ENCODE measurements around the gene PPP1R37.
"Not testable (repeated sequence)": the region's sequence is repeated elsewhere in the genome, so short reads cannot be mapped to it uniquely, and the experiment has no call there.

The PPP1R37 gene

DNA sequence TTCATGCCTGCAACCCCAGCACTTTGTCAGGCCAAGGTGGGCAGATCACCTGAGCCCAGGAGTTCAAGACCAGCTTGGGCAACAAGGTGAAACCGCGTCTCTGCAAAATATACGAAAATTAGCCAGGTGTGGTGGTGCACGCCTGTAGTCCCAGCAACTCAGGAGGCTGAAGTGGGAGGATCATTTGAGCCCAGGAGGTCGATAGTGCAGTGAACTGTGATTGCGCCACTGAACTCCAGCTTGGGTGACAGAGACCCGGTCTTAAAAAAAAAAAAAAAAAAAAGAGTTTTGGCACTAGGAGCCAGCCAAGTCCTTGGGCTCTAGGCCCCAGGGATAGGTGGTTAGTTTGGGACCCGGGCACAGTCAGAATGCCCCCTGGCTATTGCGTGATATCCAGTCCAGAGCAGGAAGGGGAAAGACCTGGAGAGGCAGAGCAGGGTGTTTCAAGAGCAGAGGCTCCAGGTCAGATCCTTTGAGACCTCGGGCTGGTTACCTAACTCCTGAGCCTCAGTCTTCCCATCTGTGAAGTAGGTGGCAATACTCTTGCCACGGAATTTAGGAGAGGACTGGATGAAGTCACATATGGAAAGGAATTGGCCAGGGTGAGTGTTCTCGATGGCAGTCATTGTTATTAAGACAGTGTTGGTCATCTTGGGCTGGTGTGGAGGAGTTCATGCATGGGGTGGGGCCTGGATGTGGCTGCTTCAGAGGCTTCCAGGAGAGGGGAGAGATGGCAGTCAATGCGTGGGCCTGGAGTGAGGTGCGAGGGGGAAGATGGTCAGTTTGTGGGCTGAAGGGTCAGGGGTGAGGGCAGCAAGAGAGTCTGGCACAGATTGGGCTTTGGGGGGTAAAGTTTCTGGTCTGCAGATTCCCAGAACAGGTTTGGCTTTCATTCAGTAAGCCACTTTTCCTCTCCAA is 2.8 kb downstream of the PPP1R37 start:
- no peak for DNase-seq (ENCODE audit: low spot score)

DNA sequence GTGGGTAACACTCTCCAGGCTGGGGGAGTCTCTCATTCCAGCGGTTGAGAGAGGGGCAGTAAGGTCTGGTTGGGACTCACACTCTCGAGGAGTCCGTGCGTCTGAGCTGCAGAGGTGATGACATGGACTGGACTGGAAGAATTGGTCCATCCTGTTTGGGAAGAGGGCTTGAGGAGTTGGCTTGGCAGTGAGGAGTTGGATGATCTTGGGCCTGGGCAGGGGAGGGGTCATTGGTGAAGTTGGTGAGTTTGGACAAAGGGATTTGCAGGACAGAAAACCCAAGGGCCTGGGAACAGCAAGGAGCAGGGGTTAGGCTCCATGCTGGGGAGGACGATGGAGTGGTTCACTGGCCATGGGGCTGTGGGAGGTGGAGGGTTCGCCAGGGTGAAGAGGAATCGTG is 3.7 kb downstream of the PPP1R37 start:
- no peak for DNase-seq (ENCODE audit: low spot score)

DNA sequence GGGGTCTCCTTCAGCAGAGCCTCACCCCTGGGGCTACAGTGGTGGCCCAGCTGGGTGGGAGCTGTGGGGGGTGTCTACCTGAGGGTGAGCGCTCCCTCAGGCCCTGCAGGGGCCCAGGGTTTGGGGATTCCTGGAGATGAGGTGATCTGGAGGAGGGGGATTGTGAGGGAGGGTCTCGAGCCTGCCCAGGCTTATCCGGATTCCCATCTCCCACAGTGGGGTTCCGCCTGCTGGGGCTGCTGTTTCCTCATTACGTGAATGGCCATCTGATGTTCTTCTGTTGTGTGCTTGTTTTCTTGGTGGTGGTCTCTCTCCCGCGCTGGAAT is 4.4 kb downstream of the PPP1R37 start:
- no peak for DNase-seq (ENCODE audit: low spot score)

DNA sequence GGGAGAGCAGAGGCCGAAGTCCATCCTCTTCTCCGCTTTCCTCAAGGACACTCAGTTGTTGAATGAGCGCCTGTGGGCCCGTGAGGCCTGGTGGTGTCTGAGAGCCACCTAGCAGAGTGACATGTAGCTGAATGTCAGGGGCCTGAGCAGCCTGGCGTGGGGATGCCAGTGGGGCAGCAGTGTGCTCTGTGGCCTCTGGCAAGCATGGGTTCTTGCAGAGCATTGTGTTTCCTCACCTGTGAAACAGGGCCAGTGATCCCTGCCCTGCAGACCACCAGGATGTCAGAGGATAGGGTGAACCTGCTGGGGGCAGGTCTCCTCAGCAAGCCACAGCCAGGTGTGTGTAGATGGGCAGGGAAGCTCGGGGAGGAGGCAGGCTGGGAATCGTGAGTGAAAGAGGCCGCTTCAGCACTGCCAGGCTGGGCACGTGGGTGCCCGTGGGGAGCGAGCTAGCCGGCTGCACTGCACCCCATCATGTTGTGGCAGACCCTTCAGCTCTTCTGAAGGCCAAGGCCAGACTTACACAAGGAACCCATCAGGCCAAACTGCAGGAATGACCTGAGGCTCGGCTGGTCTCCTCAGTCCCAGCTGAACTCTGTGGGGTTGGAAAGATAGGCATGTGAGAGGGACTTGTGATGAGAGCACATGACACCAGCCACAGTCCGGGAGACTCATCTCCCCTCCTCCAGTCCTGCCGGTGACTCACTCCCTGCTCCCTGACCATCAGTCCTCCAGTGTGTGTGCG is 5.0 kb downstream of the PPP1R37 start:
- no peak for DNase-seq (ENCODE audit: low spot score)

DNA sequence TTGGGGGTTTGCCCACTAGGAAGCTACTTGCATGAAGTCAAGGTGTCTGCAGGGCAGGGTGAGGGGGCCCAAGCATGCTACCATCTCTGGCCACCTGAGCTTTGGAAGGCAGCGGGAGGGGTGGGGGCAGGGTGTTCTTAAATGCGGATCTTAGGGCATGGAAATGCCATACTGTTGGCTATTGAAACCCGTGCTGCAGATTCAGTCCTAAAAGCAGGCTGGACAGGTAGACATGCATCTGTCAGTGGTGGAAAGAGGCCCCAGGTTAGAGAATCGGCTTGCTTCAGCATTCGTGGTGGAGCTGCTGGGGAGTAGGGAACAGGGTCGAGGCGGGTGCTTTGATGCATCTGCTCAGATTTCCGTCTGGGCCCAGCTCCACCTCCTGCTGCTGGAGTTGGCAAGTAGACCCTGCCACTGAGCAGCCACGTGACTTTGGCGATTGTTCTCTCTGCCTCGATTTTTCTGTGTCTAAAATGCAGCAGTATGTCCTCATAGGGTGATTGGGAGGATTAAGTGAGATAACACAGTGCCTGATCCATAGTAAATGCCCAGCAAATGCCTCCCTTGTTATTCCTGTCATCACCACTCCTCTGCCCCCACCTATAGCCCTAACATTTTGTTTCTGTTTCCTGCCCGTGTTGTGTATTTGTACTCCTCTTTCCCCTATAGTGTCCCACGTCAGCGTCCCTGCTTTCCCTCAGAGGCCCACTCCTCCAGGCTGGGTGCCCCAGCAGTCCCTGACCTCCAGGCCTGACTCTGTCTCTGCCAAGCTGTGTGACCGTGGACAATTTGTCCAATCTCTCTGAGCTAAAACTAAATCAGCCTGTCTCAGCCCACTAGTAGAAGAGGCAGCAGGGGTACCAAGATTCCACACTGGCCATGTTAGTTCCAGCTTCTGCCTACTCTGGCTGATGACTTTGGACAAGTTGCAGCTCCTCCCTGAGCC is 5.8 kb downstream of the PPP1R37 start:
- DNase-seq (ENCODE audit: low spot score) = no peak

DNA sequence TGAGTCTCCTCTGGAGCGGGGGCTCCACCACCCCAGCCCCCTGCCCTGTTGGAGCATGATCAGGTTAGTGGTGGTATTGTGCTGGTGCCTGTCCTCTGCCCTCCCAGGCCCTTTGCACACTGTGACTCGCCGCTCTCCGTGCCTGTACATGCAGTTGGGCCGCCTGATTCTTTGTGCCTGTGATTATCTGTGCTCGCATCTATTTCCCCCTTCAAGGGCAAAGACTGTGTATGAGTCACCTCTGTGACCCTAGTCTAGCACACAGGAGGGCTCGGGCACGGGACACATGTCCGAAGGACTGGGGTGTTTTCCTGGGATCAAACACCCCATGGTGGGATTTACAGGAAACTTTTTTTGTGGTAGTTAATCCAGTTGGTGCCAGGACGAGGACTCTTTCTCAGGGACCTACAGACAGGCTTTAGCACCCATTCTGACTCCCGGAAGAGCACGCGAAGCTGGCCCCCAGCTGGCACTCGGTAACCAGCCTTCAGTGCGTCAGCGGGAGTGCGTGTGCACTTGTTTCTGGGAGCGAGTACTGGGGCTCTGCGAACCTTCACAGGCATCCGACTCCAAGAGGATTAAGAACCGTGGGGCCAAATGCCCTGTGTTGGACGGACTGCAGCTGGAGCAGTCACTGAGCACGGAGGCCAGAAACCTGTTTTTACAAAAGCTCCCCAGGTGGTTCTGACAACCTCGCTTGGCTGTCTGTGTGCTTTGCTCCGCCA is 6.7 kb downstream of the PPP1R37 start:
- DNase-seq (ENCODE audit: low spot score) = no peak

DNA sequence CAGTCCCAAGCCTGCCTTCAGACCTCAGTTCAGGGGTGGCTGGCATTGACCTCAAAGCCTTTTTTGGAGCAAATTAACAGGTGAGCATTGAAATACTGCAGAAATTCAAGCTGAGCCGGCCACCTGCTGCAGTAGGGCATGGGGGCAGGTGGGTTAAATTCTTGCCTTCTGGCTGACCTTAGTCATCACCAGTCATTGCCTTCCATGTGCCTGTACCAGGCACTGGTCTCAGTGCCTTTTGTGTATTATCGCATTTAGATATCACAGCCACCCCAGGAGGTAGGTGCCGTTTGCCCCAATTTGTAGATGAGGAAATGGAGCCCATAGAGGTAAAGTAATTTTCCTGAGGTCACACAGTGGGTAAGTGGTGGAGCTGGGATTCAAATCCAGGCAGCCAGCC is 7.2 kb downstream of the PPP1R37 start:
- DNase-seq (ENCODE audit: low spot score) = no peak

DNA sequence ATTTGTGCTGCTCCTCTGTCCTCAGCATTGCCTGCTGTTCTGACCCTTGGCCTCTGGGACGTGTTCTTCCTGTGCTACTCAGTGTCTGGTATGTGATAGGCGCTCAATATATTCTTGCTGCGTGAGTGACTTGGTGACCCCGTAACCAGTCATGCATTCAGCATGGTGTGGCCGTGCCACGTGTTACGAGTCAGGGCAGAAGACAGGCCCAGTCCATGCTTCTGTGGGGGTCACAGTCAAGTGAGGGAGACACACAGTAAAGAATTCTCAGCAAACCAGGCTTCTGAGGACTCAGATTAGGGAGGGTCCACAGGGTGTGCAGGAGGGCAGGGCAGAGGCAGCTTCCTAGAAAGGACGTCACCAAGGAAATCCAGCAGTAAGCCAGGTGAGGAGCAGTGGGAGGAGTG is 7.9 kb downstream of the PPP1R37 start:
- no peak for DNase-seq (ENCODE audit: low spot score)

DNA sequence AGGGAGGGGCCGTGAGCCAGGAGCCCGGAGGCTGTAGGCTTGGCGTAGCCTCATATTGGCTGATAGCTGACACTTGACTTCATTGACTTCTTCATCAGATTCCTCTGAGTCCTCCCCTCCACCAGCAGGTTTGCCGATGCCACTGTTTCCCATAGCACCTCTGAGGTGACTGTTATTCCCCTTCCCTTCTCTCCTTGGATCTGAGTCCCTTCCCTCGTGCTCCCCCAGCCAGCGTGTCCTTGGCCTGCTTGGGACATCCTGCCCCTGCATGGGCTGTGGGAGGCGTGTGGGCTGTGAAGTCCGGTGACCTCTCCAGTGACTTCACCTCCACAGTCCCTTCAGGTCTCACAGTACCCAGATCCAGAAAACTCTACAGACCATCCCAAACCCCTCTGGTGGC is 8.8 kb downstream of the PPP1R37 start:
- no peak for DNase-seq (ENCODE audit: low spot score)

DNA sequence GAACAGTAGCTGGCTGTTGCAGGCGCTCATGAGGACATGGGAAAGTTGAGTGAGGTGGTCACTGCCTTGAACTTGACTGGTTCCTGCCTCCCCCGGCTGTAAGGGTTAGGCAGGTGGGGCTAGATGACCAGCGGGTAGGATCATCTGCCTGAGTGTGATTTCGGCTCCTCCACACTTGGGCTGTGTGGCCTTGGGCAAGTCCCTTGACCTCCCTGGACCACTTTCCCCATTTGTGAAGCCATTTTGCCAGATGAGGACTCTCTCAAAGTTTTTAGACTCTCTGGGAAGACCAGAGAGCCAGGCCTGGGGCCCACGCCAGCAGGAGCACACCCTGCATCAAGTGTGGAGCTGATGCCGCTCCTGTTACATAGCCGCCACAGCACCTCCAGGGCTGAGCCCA is 9.5 kb downstream of the PPP1R37 start:
- no peak for DNase-seq (ENCODE audit: low spot score)

DNA sequence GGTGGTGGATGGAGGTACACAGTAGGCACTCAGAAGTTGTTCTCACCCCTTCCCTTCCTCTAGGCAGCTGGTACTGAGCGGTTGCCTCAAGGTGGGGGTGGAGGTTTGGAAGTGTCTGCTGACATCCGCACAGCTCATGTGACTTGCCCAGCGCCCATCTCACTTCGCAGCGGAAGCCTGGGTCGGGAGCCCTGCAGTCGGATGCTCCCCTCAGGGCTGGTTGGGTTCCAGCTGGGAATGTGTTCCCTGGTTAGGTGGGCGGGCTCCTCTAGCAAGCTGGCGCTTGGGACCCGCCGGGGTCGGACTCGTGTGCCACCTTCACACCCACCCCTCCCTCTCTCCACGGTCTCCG is 10.2 kb downstream of the PPP1R37 start:
- no peak for DNase-seq (ENCODE audit: low spot score)

DNA sequence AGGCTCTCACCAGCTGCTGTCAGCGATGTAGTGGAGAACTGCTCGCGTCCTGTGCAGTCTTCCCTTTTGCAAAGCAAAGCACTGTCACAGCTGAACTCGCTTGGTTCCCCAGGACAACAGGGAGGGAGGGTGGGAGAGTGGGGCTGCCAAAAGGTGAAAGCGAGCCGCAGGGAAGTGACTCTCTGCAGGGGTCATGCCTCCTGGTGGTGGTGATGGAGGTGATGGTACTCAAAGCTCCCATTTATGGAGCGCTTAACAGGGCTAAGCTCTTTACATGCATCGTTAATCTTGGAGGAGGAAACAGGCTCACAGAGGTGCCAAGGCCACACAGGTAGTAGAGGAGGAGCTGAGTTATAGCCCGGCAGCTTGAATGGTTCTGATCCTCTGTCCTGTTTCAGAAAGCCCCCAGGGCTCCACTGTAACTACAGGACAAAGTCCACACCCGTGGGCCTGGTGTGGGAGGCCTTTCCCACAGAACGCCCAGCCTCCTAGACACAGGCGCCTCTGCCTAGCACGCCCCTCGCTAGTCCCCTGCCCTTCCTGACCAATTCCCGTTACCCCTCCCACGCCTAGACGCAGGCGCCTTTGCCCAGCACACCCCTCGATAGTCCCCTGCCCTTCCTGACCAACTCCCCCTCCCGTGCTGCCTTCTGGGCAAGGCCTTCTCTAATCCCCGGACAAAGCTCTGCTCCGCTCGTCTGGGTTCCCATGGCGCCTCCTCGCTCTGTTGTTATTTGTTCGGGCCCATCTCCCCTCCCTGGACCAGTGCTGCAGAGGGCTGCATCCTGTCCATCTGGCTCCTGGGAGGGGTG is 10.7 kb downstream of the PPP1R37 start:
- peak; percentile 22 for DNase-seq (ENCODE audit: low spot score)

DNA sequence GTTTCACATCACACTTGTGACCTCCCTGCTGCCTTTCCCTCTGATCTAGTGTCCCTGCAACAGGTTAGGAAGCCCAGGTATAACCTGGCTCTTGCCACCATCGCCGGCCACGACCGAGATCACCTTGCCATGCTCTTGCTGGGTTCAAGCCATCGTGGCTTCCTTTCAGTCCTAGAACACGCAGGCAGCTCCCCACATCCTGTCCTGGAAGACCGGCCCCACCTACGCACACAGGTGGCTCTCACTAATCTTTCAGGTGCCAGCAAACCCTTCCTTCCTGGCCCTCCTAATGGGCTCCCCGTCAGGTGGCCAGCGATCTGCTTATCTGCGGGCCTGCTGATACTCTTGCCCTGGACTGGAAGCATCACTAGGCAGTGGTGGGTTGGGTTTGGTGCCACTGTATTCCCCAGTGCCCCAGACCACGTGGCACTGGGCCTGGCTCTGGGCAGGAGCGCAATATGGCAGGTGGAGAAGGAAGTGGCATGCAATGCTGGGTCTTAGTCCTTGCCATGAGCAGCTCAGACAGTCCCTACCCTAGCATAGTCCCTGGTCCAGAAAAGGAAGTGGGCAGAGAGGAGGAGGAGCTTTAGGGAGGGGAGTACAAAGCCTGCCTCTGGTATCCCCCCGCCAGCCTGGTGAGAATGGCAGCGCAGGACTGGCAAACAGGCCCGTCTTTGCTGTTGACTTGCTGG is 11.8 kb downstream of the PPP1R37 start:
- DNase-seq (ENCODE audit: low spot score) = no peak

DNA sequence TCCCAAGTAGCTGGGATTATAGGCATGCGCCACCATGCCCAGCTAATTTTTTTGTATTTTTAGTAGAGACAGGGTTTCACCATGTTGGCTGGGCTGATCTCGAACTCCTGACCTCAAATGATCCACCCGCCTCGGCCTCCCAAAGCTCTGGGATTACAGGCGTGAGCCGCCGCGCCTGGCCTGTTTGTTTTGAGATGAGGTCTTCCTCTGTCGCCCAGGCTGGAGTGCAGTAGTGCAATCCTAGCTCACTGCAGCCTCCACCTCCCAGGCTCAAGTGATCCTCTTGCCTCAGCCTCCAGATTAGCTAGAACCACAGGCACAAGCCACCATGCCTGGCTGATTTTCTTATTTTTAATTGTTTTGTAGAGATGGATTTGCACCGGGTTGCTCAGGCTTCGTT is 13.4 kb downstream of the PPP1R37 start:
- not testable (repeated sequence) for DNase-seq (ENCODE audit: low spot score)

DNA sequence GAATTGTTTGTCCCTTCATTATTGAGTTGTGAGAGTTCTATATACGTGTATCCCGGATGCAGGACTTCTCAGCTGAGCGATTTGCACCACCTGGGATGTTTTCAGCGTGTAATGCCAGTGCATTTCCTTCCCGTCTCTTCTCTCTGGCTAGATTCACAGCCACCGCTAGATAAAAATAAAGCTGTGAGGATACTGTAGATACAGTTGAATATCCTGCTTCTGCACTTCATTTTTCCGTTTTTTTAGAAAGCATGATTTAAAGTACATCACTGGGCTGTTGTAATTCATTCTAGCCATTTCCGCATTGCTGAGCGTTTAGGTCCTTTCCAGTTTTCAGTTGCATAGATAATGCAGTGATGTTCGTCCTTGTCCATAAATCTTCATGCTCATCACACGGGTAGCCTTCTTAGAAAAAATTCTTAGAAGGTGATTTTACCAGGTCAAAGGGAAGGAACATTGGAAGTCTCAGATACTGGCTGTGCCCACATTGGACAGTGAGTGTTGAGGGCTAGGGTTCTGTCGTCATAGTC is 14.7 kb downstream of the PPP1R37 start:
- no peak for DNase-seq (ENCODE audit: low spot score)

DNA sequence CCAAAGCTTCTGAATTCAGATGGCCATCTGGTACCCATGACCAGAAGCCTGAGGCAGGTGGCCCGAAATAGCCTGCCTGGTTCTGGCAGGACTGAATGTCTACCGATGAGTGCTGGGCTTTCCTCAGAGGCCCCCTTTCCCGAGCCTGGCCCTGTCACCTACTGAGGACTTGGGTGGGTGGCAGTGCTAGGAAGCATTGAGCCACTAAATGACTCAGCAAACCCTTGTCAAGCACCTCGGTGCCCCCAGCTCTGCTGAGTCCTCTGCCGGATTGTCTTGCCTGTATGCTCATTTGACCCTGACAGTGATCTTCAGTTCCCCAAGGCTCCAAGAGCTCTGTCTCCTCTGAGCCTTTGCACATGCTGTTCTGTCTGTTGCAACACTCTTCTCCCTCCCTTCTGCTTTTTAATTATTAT is 17.9 kb downstream of the PPP1R37 start:
- DNase-seq (ENCODE audit: low spot score) = no peak

DNA sequence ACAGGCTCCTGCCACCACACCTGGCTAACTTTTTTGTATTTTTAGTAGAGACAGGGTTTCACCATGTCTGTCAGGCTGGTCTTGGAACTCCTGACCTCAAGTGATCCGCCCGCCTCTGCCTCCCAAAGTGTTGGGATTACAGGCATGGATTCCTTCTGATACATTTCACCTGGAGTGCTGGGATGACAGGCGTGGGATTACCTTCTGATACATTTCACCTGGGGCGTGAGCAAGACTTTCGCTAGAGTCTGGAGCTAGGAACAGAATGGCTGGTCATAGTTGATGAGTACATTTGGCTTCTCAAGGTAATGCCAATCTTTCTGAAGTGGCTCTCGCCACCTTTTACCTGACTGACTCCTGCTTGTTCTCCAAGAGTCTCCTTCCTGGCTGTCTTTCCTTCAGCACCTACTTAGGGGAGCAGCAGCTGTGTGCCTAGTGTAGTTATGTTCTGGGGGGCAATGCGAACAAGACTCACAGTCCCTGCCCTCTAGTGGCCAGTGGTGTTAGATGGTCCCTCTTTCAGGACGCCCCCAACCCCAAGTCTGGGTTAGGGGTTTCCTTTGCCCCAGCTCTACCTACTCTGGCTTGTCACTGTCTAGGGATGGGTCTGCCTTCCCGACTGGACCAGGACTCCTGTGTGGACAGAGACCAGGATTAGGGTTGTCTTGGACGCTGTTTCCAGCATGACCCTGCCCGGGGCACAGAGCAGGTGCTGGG is 19.3 kb downstream of the PPP1R37 start:
- DNase-seq (ENCODE audit: low spot score) = no peak

DNA sequence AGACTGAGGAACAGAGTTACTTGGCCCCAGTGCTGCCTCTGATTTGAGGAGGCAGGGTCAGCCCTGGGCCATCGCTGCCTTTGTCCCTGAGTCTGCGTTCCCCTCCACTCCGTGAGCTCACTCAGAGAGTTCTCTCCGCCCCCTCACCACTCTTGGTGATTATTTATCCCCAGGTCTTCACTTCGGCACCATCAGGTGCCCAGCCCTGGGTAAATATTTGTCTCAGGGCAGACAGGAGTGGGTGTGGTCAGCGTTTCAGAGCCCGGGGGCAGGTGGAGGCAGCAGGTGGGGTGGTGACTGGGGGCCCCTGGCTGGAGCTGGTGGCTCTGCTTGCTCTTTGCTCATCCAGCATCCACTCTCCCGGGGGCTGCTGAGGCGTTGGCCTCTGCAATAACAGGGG is 20.6 kb downstream of the PPP1R37 start:
- DNase-seq (ENCODE audit: low spot score) = no peak

DNA sequence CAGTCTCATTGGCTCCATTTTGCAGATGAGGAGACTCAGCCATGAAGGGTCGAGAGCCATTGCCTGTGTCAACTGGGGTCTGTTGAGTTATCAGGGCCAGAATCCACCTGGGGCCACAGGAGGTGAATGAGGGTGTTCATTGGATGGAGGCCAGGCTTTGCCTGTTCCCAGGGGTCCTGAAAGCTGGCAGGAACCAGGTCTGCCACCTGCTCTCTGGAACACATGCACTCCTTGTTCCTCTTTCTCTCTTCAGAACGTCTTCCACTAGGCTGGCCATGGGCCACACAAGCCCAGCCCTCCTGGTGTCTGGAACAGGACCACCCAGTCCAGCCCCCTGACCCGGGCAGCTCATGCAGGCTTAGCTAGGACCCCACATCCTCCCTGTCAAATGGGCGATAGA is 21.1 kb downstream of the PPP1R37 start:
- DNase-seq (ENCODE audit: low spot score) = peak; percentile 30

Measured in NAMALWA (cell line).